CD14-positive monocyte (primary cell): Measurements from ENCODE around the gene CLCNKB. TPM values are rescaled to one million over a fixed set of nuclear protein-coding genes. Genes with fewer than 3 reads are reported as not detected.

ENCODE experiments used
- DNase-seq, 3 donors: peaks; one replicate each; pipeline ENCODE4 v3.0.0-alpha.2; 2011 to 2022
- H2AFZ ChIP-seq: 2 replicates; pipeline ENCODE4 v1.6.0; 2012; ENCODE audit warnings: mild to moderate bottlenecking, low read depth, low read length, inconsistent platforms; ENCODE audit not compliant: insufficient read depth, poor library complexity, severe bottlenecking
- H3K27ac ChIP-seq, 2 donors: 1 replicate in 1 of 2; 2 replicates in 1 of 2; pipeline ENCODE4 v1.5.1; 2012 to 2013; ENCODE audit warnings: low read length in 2 of 2, control low read depth in 1 of 2, inconsistent platforms in 1 of 2, low read depth in 1 of 2, mild to moderate bottlenecking in 1 of 2
- H3K27me3 ChIP-seq, 2 donors: one replicate each; pipeline versions ENCODE4 v1.6.0 to v1.6.1; 2011 to 2013; ENCODE audit warnings: low read length in 2 of 2; ENCODE audit not compliant: control insufficient read depth in 2 of 2, insufficient read depth in 2 of 2
- H3K36me3 ChIP-seq, 2 donors: replicated peaks in 1 of 2; 1 replicate in 1 of 2; 2 replicates in 1 of 2; pipeline versions ENCODE4 v1.5.1 to v1.6.1; 2012 to 2013; ENCODE audit warnings: low read length in 2 of 2, control low read depth in 1 of 2, inconsistent platforms in 1 of 2, mild to moderate bottlenecking in 1 of 2; ENCODE audit not compliant: insufficient read depth in 2 of 2, control insufficient read depth in 1 of 2
- H3K4me1 ChIP-seq, 2 donors: 1 replicate in 1 of 2; 2 replicates in 1 of 2; pipeline versions ENCODE4 v1.5.1 to v1.6.1; 2012 to 2013; ENCODE audit warnings: low read length in 2 of 2, control low read depth in 1 of 2, inconsistent platforms in 1 of 2, mild to moderate bottlenecking in 1 of 2, moderate library complexity in 1 of 2; ENCODE audit not compliant: insufficient read depth in 2 of 2, control insufficient read depth in 1 of 2
- H3K4me2 ChIP-seq: replicated peaks from 2 replicates; pipeline ENCODE3; 2012; ENCODE audit warnings: low read length, moderate library complexity, mild to moderate bottlenecking; ENCODE audit not compliant: poor library complexity, severe bottlenecking; ENCODE audit errors: extremely low read depth
- H3K4me3 ChIP-seq, 3 experiments: fragments of 200-600 bp in 1 of 3; sonication (generic) in 1 of 3; replicated peaks in 1 of 3; 1 replicate in 2 of 3; 2 replicates in 1 of 3; pipeline ENCODE4 v1.5.1; 2011 to 2013; ENCODE audit warnings: low read length in 3 of 3, mild to moderate bottlenecking in 3 of 3, control low read depth in 2 of 3, low read depth in 2 of 3, inconsistent platforms in 1 of 3, moderate library complexity in 1 of 3
- H3K79me2 ChIP-seq: 2 replicates; pipeline ENCODE4 v1.6.0; 2012; ENCODE audit warnings: mild to moderate bottlenecking, control low read depth, inconsistent platforms, low read length, moderate library complexity; ENCODE audit not compliant: insufficient read depth
- H3K9ac ChIP-seq: 2 replicates; pipeline ENCODE4 v1.6.0; 2017; ENCODE audit warnings: low read length, mild to moderate bottlenecking; ENCODE audit not compliant: insufficient read depth, poor library complexity, severe bottlenecking
- H3K9me3 ChIP-seq, 2 donors: replicated peaks in 1 of 2; 1 replicate in 1 of 2; 2 replicates in 1 of 2; pipeline versions ENCODE4 v1.5.1 to v1.6.1; 2012 to 2013; ENCODE audit warnings: low read length in 2 of 2, control low read depth in 1 of 2; ENCODE audit not compliant: control insufficient read depth in 1 of 2, insufficient read depth in 1 of 2
- H4K20me1 ChIP-seq: 2 replicates; pipeline ENCODE4 v1.6.0; 2012; ENCODE audit warnings: mild to moderate bottlenecking, low read length, control low read depth, moderate library complexity; ENCODE audit not compliant: insufficient read depth
- H3K27ac Mint-ChIP-seq, 7 donors: one replicate each; pipeline ENCODE4 v1.8.0; 2020; ENCODE audit warnings: mild to moderate bottlenecking in 7 of 7, mixed read lengths in 7 of 7, moderate library complexity in 6 of 7, inconsistent platforms in 2 of 7
- H3K27me3 Mint-ChIP-seq, 3 donors: one replicate each; pipeline ENCODE4 v1.8.0; 2021 to 2022; ENCODE audit warnings: low read depth in 3 of 3, mild to moderate bottlenecking in 3 of 3, mixed read lengths in 3 of 3, moderate library complexity in 3 of 3, inconsistent platforms in 1 of 3
- H3K36me3 Mint-ChIP-seq, 2 donors: one replicate each; pipeline ENCODE4 v1.8.0; 2020; ENCODE audit warnings: mixed read lengths in 2 of 2, inconsistent platforms in 1 of 2, mild to moderate bottlenecking in 1 of 2
- H3K4me1 Mint-ChIP-seq: one replicate; pipeline ENCODE4 v1.8.0; 2020; ENCODE audit warnings: mild to moderate bottlenecking, mixed read lengths
- H3K4me3 Mint-ChIP-seq, 2 donors: one replicate each; pipeline ENCODE4 v1.8.0; 2020; ENCODE audit warnings: mild to moderate bottlenecking in 2 of 2, mixed read lengths in 2 of 2, moderate library complexity in 1 of 2
- H3K9me3 Mint-ChIP-seq, 7 donors: one replicate each; pipeline ENCODE4 v1.8.0; 2020 to 2022; ENCODE audit warnings: mixed read lengths in 7 of 7, mild to moderate bottlenecking in 6 of 7, moderate library complexity in 6 of 7, inconsistent platforms in 2 of 7
- WGBS: methylation state at CpG from one replicate; pipeline ENCODE4 v1.1.5; 2013; ENCODE audit warnings: missing lambda C conversion rate; ENCODE audit not compliant: insufficient coverage; 5-methylcytosine and 5-hydroxymethylcytosine counted together
- intact Hi-C, 2 donors: fragments of 100-400 bp; cut with micrococcal nuclease; formaldehyde crosslinking; loops; one replicate each; pipeline versions ENCODE4 v1.15.0 to v1.15.1; 2023
- polyA plus RNA-seq, 3 donors: library from polyadenylated mRNA; depleted of rRNA in 1 of 3; unstranded in 2 of 3; stranded (reverse) in 1 of 3; fragments of 300-500 nt in 2 of 3; fragments of >200 nt in 1 of 3; fragmentation: Illumina TruSeq in 2 of 3; gene quantifications; 1 replicate in 2 of 3; 2 replicates in 1 of 3; pipeline ENCODE4 v1.2.3, GENCODE V29; 2012 to 2021
- TF ChIP-seq, protein P1 (sequence below): fragments of 200-600 bp; IDR thresholded peaks from one replicate; pipeline ENCODE4 v1.8.0; 2022; ENCODE audit warnings: antibody characterized with exemption, mild to moderate bottlenecking

The CLCNKB gene
- polyA plus RNA-seq, 3 donors = not detected

GRCh38 chr1:16066245-16066644 is 22.7 kb downstream of the CLCNKB start:
- H3K9ac ChIP-seq = no peak overlapping the region
- H3K9me3 ChIP-seq = no peaks in the 10 kb centered on the region
- peaks cover 0 to under 1% of the 10 kb centered on the region in 2 donors for H3K27me3 ChIP-seq
- peaks cover 11 to 41% (median 29%) of the 10 kb centered on the region in 3 donors for H3K27me3 Mint-ChIP-seq
- H3K4me2 ChIP-seq = no peak overlapping the region
- no peak for DNase-seq
- intact Hi-C loops = no loop called here
- no peaks in the 10 kb centered on the region for H3K36me3 ChIP-seq
- H3K4me3 Mint-ChIP-seq = no peak overlapping the region
- H4K20me1 ChIP-seq = no peaks in the 10 kb centered on the region
- no peak overlapping the region for H3K27ac Mint-ChIP-seq
- no peaks in the 10 kb centered on the region for H3K36me3 Mint-ChIP-seq
- TF ChIP-seq, protein P1, sequence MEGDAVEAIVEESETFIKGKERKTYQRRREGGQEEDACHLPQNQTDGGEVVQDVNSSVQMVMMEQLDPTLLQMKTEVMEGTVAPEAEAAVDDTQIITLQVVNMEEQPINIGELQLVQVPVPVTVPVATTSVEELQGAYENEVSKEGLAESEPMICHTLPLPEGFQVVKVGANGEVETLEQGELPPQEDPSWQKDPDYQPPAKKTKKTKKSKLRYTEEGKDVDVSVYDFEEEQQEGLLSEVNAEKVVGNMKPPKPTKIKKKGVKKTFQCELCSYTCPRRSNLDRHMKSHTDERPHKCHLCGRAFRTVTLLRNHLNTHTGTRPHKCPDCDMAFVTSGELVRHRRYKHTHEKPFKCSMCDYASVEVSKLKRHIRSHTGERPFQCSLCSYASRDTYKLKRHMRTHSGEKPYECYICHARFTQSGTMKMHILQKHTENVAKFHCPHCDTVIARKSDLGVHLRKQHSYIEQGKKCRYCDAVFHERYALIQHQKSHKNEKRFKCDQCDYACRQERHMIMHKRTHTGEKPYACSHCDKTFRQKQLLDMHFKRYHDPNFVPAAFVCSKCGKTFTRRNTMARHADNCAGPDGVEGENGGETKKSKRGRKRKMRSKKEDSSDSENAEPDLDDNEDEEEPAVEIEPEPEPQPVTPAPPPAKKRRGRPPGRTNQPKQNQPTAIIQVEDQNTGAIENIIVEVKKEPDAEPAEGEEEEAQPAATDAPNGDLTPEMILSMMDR = no peak
- WGBS = 97% methylated on average over 3 of the region's 4 CpGs
- H3K4me3 ChIP-seq = no peak overlapping the region
- H3K27ac ChIP-seq = no peak overlapping the region
- no peak overlapping the region for H2AFZ ChIP-seq
- H3K9me3 Mint-ChIP-seq = no peaks in the 10 kb centered on the region
- H3K79me2 ChIP-seq = no peaks in the 10 kb centered on the region
- no peaks in the 10 kb centered on the region for H3K4me1 ChIP-seq
- no peaks in the 10 kb centered on the region for H3K4me1 Mint-ChIP-seq

GRCh38 chr1:16067127-16067768 is 23.7 kb downstream of the CLCNKB start:
- Histone ChIP-seq H3K36me3 (no peaks in the 10 kb centered on the region), H3K9me3 (no peaks in the 10 kb centered on the region), H3K4me3 (no peak overlapping the region), H3K27ac (no peak overlapping the region), H3K27me3 (peaks cover 0 to 10% of the 10 kb centered on the region in 2 donors), H3K4me2 (no peak overlapping the region), H3K79me2 (no peaks in the 10 kb centered on the region), H4K20me1 (no peaks in the 10 kb centered on the region), H2AFZ (no peak overlapping the region), H3K9ac (no peak overlapping the region), H3K4me1 (no peaks in the 10 kb centered on the region)
- Mint-ChIP-seq H3K4me3 (no peak overlapping the region), H3K27me3 (peaks cover 21 to 51% (median 39%) of the 10 kb centered on the region in 3 donors), H3K9me3 (no peaks in the 10 kb centered on the region), H3K4me1 (no peaks in the 10 kb centered on the region), H3K36me3 (no peaks in the 10 kb centered on the region), H3K27ac (no peak overlapping the region)
- intact Hi-C loops = no loop called here
- WGBS = 92% methylated on average over 2 of the region's 6 CpGs
- no peak for DNase-seq
- TF ChIP-seq, protein P1 = no peak
